PC-3 (cell line): ENCODE measurements around the gene CNTFR. TPM values are rescaled to one million over a fixed set of nuclear protein-coding genes. Genes with fewer than 3 reads are reported as not detected.

Experiments
- ATAC-seq: fragments of 200-7000 bp; cut with Tn5 transposase; 2 replicates; pipeline ENCODE4 v1.9.1; 2020; ENCODE audit warnings: mild to moderate bottlenecking, moderate library complexity
- BruUV-seq: library from RNA; stranded (reverse); fragments of 400-500 nt; replicated peaks from 2 replicates; lab custom pipeline; 2021; lab: Mats Ljungman, UMichigan
- CTCF ChIA-PET: fragments of 300-600 bp; sonication (Branson Sonifier 250); formaldehyde crosslinking; loops from one replicate; lab custom pipeline; 2022; ENCODE audit warnings: antibody characterized with exemption; lab: Charles Lee
- POLR2A ChIA-PET: fragments of 300-600 bp; sonication (Branson Sonifier 250); formaldehyde crosslinking; loops from one replicate; lab custom pipeline; 2022; ENCODE audit warnings: antibody characterized with exemption; ENCODE audit not compliant: unreplicated experiment; lab: Charles Lee
- DNase-seq: peaks from one replicate; pipeline ENCODE4 v3.0.0-alpha.2; 2015
- H2AFZ ChIP-seq: fragments of 300-600 bp; sonication (generic); 2 replicates; pipeline ENCODE4 v1.6.0; 2016; ENCODE audit warnings: antibody characterized with exemption, low read length
- H3F3A ChIP-seq: fragments of 300-600 bp; sonication (generic); one replicate; pipeline ENCODE4 v1.6.0; 2017; ENCODE audit warnings: antibody characterized with exemption, low read length, control low read depth, mild to moderate bottlenecking; ENCODE audit not compliant: unreplicated experiment
- H3K27ac ChIP-seq: fragments of 300-600 bp; sonication (generic); 2 replicates; pipeline ENCODE4 v1.5.1; 2016; ENCODE audit warnings: mild to moderate bottlenecking, low read length
- H3K27me3 ChIP-seq: fragments of 300-600 bp; sonication (generic); 2 replicates; pipeline ENCODE4 v1.6.1; 2016; ENCODE audit warnings: low read length, mixed read lengths
- H3K36me3 ChIP-seq: fragments of 300-600 bp; sonication (generic); 2 replicates; pipeline ENCODE4 v1.6.1; 2016; ENCODE audit warnings: low read depth, mixed run types, low read length, mixed read lengths
- H3K4me1 ChIP-seq: fragments of 300-600 bp; sonication (generic); 2 replicates; pipeline ENCODE4 v1.5.1; 2016; ENCODE audit warnings: low read length; ENCODE audit not compliant: insufficient read depth
- H3K4me2 ChIP-seq: fragments of 300-600 bp; sonication (generic); 2 replicates; pipeline ENCODE4 v1.6.0; 2016; ENCODE audit warnings: low read length
- H3K4me3 ChIP-seq: fragments of 300-600 bp; sonication (generic); 2 replicates; pipeline ENCODE4 v1.5.1; 2016; ENCODE audit warnings: mild to moderate bottlenecking, low read length, mixed read lengths
- H3K79me2 ChIP-seq: fragments of 300-600 bp; sonication (generic); 2 replicates; pipeline ENCODE4 v1.6.1; 2017; ENCODE audit warnings: low read length, mixed read lengths
- H3K9ac ChIP-seq: fragments of 300-600 bp; sonication (generic); 2 replicates; pipeline ENCODE4 v1.6.0; 2016; ENCODE audit warnings: mild to moderate bottlenecking, low read length
- H3K9me2 ChIP-seq: fragments of 300-600 bp; sonication (generic); replicated peaks from 2 replicates; pipeline ENCODE4 v1.6.1; 2016; ENCODE audit warnings: mixed run types, low read length, mixed read lengths
- H3K9me3 ChIP-seq: fragments of 300-600 bp; sonication (generic); 2 replicates; pipeline ENCODE4 v1.6.1; 2016; ENCODE audit warnings: low read length, mixed read lengths
- H4K20me1 ChIP-seq: fragments of 300-600 bp; sonication (generic); 2 replicates; pipeline ENCODE4 v1.6.1; 2016; ENCODE audit warnings: low read length, mixed read lengths
- EZH2 ChIP-seq: fragments of 300-600 bp; sonication (generic); IDR thresholded peaks from one replicate; pipeline ENCODE4 v1.6.1; 2017; ENCODE audit warnings: antibody characterized with exemption, mild to moderate bottlenecking, low read length; ENCODE audit not compliant: unreplicated experiment
- EZH2phosphoT487 ChIP-seq: fragments of 300-600 bp; sonication (generic); IDR thresholded peaks from 2 replicates; pipeline ENCODE4 v1.6.1; 2018; ENCODE audit warnings: mild to moderate bottlenecking, antibody characterized with exemption, low read length, borderline replicate concordance
- intact Hi-C: fragments of 100-400 bp; cut with micrococcal nuclease; formaldehyde crosslinking; loops from 2 replicates; pipeline ENCODE4 v1.9.0; 2023
- total RNA-seq: library from RNA; depleted of rRNA; stranded (reverse); fragments of >200 nt; gene quantifications from 2 replicates; pipeline ENCODE4 v1.2.3, GENCODE V29; 2014
- TF ChIP-seq, protein P1 (sequence below): fragments of 300-600 bp; sonication (generic); conservative IDR thresholded peaks from 2 replicates; pipeline ENCODE4 v1.5.1; 2017; ENCODE audit warnings: antibody characterized with exemption, low read depth, mild to moderate bottlenecking, low read length

CNTFR gene
- total RNA-seq, 1 experiment from 2014 or later = not detected

DNA sequence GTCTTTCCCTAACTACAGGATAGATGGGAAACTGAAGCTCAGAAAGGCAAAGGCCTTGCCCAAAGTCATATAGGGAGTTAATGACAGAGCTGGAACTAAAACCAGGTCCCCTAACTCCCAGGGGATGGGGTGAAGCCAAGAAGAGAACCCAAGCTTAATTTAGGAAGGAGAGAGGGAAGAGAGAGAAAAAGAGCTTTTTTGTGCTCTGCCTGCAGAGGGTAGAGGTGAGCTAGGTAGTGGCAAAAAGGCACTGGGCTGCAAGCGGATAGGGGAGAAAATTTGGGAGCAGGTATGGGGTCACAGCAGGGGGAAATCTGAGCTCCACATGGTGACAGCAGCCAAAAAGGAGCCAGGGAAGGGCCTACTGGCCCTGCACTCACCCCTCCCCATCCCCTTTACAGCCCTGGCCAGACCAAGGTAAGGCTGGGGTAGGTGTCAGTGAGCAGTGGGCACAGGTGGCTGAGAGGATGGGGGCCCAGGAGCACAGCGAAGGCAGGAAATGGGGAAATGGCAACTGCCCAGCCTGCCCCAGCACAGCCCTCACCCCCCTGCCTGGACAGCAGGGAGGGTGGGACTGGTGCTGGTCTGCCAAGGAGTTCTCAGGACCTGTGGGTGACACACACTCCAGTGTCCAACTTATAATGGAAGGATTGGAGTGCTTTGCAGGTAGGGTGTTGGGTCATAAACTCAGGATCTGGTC, 70.1 kb downstream of the CNTFR start:
- BruUV-seq = no TSS peak
- TF ChIP-seq, protein P1, sequence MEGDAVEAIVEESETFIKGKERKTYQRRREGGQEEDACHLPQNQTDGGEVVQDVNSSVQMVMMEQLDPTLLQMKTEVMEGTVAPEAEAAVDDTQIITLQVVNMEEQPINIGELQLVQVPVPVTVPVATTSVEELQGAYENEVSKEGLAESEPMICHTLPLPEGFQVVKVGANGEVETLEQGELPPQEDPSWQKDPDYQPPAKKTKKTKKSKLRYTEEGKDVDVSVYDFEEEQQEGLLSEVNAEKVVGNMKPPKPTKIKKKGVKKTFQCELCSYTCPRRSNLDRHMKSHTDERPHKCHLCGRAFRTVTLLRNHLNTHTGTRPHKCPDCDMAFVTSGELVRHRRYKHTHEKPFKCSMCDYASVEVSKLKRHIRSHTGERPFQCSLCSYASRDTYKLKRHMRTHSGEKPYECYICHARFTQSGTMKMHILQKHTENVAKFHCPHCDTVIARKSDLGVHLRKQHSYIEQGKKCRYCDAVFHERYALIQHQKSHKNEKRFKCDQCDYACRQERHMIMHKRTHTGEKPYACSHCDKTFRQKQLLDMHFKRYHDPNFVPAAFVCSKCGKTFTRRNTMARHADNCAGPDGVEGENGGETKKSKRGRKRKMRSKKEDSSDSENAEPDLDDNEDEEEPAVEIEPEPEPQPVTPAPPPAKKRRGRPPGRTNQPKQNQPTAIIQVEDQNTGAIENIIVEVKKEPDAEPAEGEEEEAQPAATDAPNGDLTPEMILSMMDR = 0 out of 2 replicates have a peak, but pooled peaks have one; percentile 15
- no peak for TF ChIP-seq EZH2

DNA sequence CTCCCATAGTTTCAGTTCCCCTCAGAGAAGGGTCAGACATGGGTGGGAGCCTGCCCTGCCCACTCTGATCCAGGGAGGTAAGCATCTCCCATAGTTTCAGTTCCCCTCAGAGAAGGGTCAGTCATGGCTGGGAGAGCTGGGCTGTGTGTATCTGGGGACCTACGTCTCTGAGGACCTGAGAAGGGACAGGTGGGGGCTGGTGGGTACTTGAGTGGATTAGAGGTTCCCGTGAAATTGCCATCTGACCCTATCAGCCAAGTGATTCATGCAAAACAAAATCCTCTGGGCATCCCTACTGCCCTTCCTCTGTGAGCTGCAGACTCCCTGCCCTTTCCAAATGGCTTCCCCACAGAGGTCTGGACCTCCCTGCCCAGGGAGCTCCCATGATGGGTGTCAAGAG, 70.6 kb downstream of the CNTFR start:
- Histone ChIP-seq H3K36me3 (no peaks in the 10 kb centered on the region), H2AFZ (no peak overlapping the region), H3K4me1 (peaks cover 3% of the 10 kb centered on the region; the same call in 1 of the 2 replicates), H3F3A (no peaks in the 10 kb centered on the region), H3K9me3 (no peaks in the 10 kb centered on the region), H3K4me2 (no peak overlapping the region), H3K27ac (no peak overlapping the region), H3K9ac (no peak overlapping the region), H3K4me3 (no peak overlapping the region), H3K9me2 (no peaks in the 10 kb centered on the region), H3K79me2 (no peaks in the 10 kb centered on the region), H4K20me1 (no peaks in the 10 kb centered on the region), H3K27me3 (no peaks in the 10 kb centered on the region)
- ATAC-seq (no peak), DNase-seq (no peak)
- intact Hi-C loops = no loop called here
- TF ChIP-seq EZH2phosphoT487 (no peak), EZH2 (no peak)
- TF ChIP-seq, protein P1 = no peak
- BruUV-seq = no TSS peak
- ChIA-PET CTCF (no interaction called here), POLR2A (no interaction called here)

More for the DNA sequence above, 70.1 kb downstream of the CNTFR start:
- Histone ChIP-seq H3K9me3 (no peaks in the 10 kb centered on the region), H2AFZ (no peak overlapping the region), H3K4me3 (no peak overlapping the region), H4K20me1 (no peaks in the 10 kb centered on the region), H3K36me3 (no peaks in the 10 kb centered on the region), H3K9ac (no peak overlapping the region), H3K4me1 (peaks cover 3% of the 10 kb centered on the region; the same call in 1 of the 2 replicates), H3K79me2 (no peaks in the 10 kb centered on the region), H3K27me3 (no peaks in the 10 kb centered on the region), H3K27ac (no peak overlapping the region), H3K9me2 (no peaks in the 10 kb centered on the region), H3K4me2 (no peak overlapping the region), H3F3A (no peaks in the 10 kb centered on the region)
- ChIA-PET POLR2A (no interaction called here), CTCF (no interaction called here)
- intact Hi-C loops = no loop called here
- no peak for ATAC-seq
- no peak for DNase-seq

DNA sequence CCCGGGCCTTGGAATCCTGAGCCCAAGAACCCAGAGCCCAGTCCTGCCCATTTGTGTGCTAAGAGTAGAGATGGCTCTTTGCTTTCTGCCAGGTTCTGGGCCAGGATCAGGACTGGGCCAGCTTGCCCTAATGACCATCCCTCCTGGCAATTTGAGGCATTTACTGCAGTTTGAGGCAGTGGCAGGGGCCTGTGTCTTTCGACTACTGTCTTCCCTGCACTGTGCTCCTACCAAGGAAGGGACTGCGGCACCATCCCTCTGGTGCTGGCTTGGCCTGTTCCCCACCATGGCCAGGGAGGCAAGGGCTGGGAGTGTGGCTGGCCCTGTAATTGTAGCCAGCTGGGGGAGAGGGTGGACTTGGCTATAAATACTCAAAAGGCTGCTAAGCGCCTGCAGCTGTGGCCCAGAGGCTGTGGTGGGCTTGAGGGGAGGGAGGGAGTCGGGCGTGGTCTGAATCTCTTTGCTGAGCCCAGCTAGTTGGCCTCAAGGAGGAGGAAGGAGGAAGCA, 71.4 kb downstream of the CNTFR start:
- CTCF ChIA-PET = no interaction called here
- BruUV-seq = no TSS peak
- intact Hi-C loops = no loop called here
- no peaks in the 10 kb centered on the region for H3K79me2 ChIP-seq
- no peak overlapping the region for H3K27ac ChIP-seq
- H3K4me3 ChIP-seq = no peak overlapping the region
- H3K9me2 ChIP-seq = no peaks in the 10 kb centered on the region
- no peak overlapping the region for H2AFZ ChIP-seq
- ATAC-seq (no peak), DNase-seq (no peak)
- no peaks in the 10 kb centered on the region for H4K20me1 ChIP-seq
- TF ChIP-seq, protein P1 = no peak
- TF ChIP-seq EZH2phosphoT487 (no peak), EZH2 (no peak)
- H3K27me3 ChIP-seq = no peaks in the 10 kb centered on the region
- no peak overlapping the region for H3K4me2 ChIP-seq
- H3K9ac ChIP-seq = no peak overlapping the region
- no peaks in the 10 kb centered on the region for H3K4me1 ChIP-seq
- H3K36me3 ChIP-seq = no peaks in the 10 kb centered on the region
- POLR2A ChIA-PET = no interaction called here
- H3K9me3 ChIP-seq = no peaks in the 10 kb centered on the region
- no peaks in the 10 kb centered on the region for H3F3A ChIP-seq
